Hepatic stellate cell (primary cell): ENCODE measurements around the gene PRKCI.

Experiments
- DNase-seq: peaks from one replicate; pipeline ENCODE4 v3.0.0; 2011; ENCODE audit warnings: low spot score

Gene PRKCI

DNA sequence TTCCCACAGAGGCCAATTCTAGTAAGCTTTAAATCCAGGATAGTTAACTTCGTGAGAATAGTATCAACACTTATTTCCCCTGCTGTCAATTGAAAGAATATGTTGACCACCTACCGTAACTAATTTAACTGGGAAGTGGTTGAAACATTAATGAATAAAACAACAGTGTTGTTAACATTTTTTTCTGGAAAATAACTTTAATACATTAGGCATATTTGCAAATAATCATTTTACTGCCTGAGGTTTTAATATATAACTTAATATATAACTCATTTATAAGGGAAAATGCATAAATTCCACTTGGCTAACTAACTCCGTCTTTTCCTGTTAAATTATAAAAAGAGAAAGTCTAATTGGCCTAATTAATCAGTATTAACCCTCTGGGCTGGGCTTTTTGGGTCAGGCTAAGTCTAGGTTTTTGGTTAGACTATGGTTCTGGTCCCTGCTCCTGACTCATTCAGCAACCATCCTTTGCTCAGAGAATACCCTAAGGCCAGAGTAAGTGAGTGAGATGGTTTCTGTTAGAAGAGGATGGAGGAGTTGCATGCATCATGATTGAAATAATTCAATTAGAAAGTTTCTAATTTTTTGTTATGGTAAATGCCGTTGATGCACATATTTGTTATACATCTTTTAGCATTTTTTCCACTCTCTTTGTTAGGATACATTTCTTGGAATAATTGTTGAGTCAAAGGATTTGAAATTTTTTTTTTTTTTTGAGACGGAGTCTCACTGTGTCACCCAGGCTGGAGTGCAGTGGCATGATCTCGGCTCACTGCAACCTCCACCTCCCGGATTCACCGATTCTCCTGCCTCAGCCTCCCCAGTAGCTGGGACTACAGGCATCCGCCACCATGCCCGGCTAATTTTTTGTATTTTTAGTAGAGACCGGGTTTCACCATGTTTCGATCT is 124.5 kb downstream of the PRKCI start:
- DNase-seq, result no peak

DNA sequence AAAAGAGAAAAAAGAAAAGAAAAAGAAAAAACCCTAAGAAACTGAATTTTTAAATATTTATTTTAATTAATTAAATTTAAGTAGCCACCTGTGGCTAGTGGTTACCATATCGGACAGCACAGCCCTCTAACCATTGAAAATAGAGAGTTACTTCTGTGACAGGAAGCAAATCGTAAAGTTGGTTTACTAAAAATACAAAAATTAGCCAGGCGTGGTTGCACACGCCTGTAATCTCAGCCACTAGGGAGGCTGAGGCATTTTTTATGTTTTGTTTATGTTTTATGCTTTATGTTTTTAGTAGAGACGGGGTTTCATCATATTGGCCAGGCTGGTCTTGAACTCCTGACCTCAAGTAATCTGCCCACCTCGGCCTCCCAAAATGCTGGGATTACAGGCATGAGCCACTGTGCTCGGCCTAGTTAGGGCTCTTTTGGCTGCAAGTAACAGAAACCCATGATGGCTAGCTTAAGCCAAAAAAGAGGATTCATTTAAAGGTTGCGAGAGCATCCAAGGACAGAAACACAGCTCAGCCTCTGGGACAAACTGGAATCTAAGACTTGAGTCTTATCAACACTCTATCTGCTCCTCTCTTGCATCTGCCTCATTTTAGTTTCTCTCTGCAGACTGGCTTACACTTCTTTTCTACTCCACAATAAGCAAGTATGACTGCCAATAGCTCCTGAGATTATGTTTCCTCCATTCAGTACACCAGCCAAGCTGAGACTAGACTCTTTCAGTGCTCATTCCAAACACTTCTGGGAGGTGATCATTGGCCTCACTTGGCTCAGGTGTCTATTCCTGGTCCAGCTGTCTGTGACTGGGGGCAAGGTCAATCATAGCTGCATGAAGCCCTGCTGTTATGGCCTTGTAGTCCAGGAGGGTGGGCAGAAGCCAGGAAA is 128.5 kb downstream of the PRKCI start:
- DNase-seq, result no peak

DNA sequence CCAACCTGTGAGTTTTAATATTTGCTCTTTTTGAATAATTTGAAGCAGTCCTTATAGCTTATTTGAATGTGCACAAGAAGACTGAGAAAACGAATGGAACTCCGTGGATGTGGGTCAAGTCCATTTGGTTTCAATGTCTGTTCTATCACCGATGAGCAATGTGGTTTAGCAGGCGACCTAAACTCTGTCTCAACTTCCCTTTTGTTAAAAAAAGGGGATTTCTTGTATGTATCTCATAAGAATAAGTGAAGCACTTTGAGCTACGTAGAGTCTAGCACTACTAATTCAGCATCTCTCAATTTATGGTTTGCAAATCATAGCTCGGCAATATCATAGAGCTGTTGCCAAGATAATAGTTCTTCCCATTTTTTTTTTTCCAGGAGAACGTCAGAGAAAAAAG is 130.7 kb downstream of the PRKCI start:
- no peak for DNase-seq

DNA sequence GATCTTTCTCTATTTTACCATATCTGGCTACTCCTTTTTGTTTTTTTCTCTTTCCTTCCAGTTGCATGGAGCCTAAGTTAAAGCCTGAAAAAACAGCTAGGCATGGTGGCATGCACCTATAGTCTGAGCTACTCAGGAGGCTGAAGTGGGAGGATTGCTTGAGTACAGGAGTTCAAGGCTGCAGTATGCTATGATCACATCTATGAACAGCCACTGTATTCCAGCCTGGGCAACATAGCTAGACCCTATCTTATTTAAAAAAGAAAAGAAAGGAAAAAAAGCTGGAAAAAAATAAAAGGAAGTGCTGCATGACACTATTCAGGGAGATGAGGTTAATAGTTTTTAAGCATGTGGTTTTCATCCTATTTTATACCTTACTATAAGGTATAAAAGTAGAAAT is 131.3 kb downstream of the PRKCI start:
- no peak for DNase-seq

DNA sequence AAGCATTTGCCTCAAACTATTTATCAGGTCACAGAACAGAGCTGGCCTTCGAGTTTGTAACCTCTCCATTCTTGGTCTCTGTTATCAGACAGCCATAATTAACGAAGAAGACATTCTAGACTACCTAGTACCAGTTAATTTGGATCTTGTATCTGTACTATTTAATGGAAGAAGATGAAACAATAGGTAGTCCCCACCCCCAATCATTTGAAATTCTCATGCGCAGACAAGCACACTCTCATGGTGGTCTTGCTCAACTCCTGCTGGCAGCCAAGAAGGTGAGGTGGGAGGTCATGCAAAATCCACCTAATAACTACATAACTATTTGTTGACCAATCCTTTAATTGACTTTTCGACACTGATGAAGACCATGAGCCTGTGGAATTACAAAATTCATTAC is 132.5 kb downstream of the PRKCI start:
- DNase-seq, result no peak
